ENCODE data around the gene FRAT2. TPM values are rescaled to one million over a fixed set of nuclear protein-coding genes. Genes with fewer than 3 reads are reported as not detected.

The FRAT2 gene
- total and polyA plus RNA-seq, 4 donors = 2.7 to 15.1 (median 11.7) TPM

DNA sequence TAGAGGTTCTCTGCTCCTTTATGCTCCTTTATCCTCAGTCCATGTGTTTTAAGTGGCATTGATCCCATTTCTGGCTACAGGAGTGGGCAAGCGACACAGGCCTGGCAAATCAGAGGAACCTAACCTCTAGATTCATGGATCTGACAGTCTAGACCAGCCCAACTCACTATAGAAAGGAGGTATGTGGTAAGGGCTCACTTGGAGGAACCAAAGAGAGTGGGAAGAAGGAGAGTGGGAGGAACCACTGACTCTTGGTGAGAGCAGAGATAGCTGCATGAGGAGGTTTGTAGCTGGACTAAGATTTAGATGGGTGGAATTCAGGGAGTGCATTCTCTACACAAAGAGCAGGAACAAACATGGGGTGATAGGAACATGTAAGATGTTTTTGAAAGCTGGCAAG lies 27.1 kb downstream of the FRAT2 start:
- H3K9me3 ChIP-seq (ENCODE audit: control insufficient read depth in 4 of 4, low read length in 3 of 4) = no peaks in the 10 kb centered on the region
- peak overlapping the region; percentile 91 to 93 for H3K27ac ChIP-seq (ENCODE audit: low read depth in 1 of 2, low read length in 2 of 2)
- TF ChIP-seq, protein P1, sequence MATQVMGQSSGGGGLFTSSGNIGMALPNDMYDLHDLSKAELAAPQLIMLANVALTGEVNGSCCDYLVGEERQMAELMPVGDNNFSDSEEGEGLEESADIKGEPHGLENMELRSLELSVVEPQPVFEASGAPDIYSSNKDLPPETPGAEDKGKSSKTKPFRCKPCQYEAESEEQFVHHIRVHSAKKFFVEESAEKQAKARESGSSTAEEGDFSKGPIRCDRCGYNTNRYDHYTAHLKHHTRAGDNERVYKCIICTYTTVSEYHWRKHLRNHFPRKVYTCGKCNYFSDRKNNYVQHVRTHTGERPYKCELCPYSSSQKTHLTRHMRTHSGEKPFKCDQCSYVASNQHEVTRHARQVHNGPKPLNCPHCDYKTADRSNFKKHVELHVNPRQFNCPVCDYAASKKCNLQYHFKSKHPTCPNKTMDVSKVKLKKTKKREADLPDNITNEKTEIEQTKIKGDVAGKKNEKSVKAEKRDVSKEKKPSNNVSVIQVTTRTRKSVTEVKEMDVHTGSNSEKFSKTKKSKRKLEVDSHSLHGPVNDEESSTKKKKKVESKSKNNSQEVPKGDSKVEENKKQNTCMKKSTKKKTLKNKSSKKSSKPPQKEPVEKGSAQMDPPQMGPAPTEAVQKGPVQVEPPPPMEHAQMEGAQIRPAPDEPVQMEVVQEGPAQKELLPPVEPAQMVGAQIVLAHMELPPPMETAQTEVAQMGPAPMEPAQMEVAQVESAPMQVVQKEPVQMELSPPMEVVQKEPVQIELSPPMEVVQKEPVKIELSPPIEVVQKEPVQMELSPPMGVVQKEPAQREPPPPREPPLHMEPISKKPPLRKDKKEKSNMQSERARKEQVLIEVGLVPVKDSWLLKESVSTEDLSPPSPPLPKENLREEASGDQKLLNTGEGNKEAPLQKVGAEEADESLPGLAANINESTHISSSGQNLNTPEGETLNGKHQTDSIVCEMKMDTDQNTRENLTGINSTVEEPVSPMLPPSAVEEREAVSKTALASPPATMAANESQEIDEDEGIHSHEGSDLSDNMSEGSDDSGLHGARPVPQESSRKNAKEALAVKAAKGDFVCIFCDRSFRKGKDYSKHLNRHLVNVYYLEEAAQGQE (IDR thresholded peaks at IDR 0.05) = no peak
- TF ChIP-seq JUND (IDR thresholded peaks at IDR 0.05) = no peak
- TF ChIP-seq, protein P2, sequence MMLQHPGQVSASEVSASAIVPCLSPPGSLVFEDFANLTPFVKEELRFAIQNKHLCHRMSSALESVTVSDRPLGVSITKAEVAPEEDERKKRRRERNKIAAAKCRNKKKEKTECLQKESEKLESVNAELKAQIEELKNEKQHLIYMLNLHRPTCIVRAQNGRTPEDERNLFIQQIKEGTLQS (IDR thresholded peaks at IDR 0.05) = no peak
- TF ChIP-seq, protein P3, sequence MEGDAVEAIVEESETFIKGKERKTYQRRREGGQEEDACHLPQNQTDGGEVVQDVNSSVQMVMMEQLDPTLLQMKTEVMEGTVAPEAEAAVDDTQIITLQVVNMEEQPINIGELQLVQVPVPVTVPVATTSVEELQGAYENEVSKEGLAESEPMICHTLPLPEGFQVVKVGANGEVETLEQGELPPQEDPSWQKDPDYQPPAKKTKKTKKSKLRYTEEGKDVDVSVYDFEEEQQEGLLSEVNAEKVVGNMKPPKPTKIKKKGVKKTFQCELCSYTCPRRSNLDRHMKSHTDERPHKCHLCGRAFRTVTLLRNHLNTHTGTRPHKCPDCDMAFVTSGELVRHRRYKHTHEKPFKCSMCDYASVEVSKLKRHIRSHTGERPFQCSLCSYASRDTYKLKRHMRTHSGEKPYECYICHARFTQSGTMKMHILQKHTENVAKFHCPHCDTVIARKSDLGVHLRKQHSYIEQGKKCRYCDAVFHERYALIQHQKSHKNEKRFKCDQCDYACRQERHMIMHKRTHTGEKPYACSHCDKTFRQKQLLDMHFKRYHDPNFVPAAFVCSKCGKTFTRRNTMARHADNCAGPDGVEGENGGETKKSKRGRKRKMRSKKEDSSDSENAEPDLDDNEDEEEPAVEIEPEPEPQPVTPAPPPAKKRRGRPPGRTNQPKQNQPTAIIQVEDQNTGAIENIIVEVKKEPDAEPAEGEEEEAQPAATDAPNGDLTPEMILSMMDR (IDR thresholded peaks at IDR 0.05; ENCODE audit: low read depth, low read length, missing input control) = no peak
- no peak for TF ChIP-seq HNF4G (IDR thresholded peaks at IDR 0.05)
- no peak for TF ChIP-seq HNF4A (conservative IDR thresholded peaks at IDR 0.05)
- TF ChIP-seq TAF1 (conservative IDR thresholded peaks at IDR 0.05) = no peak
- TF ChIP-seq, protein P4, sequence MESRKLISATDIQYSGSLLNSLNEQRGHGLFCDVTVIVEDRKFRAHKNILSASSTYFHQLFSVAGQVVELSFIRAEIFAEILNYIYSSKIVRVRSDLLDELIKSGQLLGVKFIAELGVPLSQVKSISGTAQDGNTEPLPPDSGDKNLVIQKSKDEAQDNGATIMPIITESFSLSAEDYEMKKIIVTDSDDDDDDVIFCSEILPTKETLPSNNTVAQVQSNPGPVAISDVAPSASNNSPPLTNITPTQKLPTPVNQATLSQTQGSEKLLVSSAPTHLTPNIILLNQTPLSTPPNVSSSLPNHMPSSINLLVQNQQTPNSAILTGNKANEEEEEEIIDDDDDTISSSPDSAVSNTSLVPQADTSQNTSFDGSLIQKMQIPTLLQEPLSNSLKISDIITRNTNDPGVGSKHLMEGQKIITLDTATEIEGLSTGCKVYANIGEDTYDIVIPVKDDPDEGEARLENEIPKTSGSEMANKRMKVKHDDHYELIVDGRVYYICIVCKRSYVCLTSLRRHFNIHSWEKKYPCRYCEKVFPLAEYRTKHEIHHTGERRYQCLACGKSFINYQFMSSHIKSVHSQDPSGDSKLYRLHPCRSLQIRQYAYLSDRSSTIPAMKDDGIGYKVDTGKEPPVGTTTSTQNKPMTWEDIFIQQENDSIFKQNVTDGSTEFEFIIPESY (IDR thresholded peaks at IDR 0.05) = no peak
- TF ChIP-seq FOXA2 (IDR thresholded peaks at IDR 0.05) = no peak
- peak overlapping the region in 1 of 2 donors; percentile 69 for H3K9ac ChIP-seq (ENCODE audit: low read depth in 1 of 2, low read length in 2 of 2)
- no peaks in the 10 kb centered on the region for H3K27me3 ChIP-seq (ENCODE audit: control insufficient read depth in 4 of 4, insufficient read depth in 4 of 4, low read length in 3 of 4)
- H3K36me3 ChIP-seq (ENCODE audit: control insufficient read depth in 4 of 4, insufficient read depth in 3 of 4, low read depth in 1 of 4, low read length in 3 of 4) = no peaks in the 10 kb centered on the region
- 78% methylated on average over 1 of the region's 1 CpG for WGBS
- no peak overlapping the region for H3K4me3 ChIP-seq (ENCODE audit: low read depth in 1 of 3, low read length in 3 of 3)
- DNase-seq (ENCODE audit: low spot score) = no peak
- peaks cover 2 to 12% (median 9%) of the 10 kb centered on the region in 4 donors for H3K4me1 ChIP-seq (ENCODE audit: control insufficient read depth in 4 of 4, insufficient read depth in 4 of 4, low read length in 3 of 4)

DNA sequence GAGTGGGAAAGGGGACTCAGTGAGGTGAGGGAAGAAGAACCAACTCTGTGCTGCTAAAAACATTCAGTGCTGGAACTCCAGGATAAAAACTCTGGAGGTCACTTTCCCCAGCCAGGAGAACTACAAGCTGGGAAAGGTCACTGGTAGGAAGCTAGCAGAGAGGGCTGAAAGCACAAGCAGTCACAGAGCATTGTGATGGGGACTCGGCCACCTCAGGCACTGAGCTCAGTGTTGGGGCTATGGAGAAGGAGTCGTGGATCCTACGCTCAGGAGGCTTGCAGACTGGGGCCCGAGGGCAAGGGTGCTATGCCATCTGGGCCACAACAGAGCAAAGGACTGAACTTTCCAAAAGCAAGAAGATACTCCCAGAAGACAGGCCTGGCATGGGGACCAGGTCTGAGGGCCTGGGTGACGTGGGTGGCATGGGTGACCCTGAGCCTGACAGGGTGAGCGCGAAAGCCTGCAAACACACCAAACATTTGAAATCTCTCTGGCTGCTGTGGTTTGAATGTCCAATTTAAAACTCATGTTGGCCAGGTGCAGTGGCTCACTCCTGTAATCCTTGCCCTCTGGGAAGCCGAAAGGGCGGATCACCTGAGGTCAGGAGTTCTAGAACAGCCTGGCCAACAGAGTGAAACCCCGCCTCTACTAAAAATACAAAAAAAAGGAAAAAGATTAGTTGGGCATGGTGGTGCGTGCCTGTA lies 32.3 kb downstream of the FRAT2 start:
- H3K27me3 ChIP-seq (ENCODE audit: control insufficient read depth in 4 of 4, insufficient read depth in 4 of 4, low read length in 3 of 4) = no peaks in the 10 kb centered on the region
- no peak for DNase-seq (ENCODE audit: low spot score)
- TF ChIP-seq HNF4A (conservative IDR thresholded peaks at IDR 0.05) (peak; percentile 50 to 71), SP1 (IDR thresholded peaks at IDR 0.05) (peak; percentile 77), RXRA (IDR thresholded peaks at IDR 0.05) (peak; percentile 66 to 90), YY1 (IDR thresholded peaks at IDR 0.05) (peak; percentile 37)
- TF ChIP-seq, protein P4 (IDR thresholded peaks at IDR 0.05) = no peak
- H3K9me3 ChIP-seq (ENCODE audit: control insufficient read depth in 4 of 4, low read length in 3 of 4) = no peaks in the 10 kb centered on the region
- peaks cover 4 to 24% (median 15%) of the 10 kb centered on the region in 4 donors for H3K4me1 ChIP-seq (ENCODE audit: control insufficient read depth in 4 of 4, insufficient read depth in 4 of 4, low read length in 3 of 4)
- 51% methylated on average over 11 of the region's 11 CpGs for WGBS
- no peak overlapping the region for H3K4me3 ChIP-seq (ENCODE audit: low read depth in 1 of 3, low read length in 3 of 3)
- H3K9ac ChIP-seq (ENCODE audit: low read depth in 1 of 2, low read length in 2 of 2) = no peak overlapping the region
- H3K36me3 ChIP-seq (ENCODE audit: control insufficient read depth in 4 of 4, insufficient read depth in 3 of 4, low read depth in 1 of 4, low read length in 3 of 4) = no peaks in the 10 kb centered on the region
- H3K27ac ChIP-seq (ENCODE audit: low read depth in 1 of 2, low read length in 2 of 2) = peak overlapping the region; percentile 55 to 66
